ENCODE measurements around the gene COL4A1.

COL4A1 gene

GRCh38 chr13:110307767-110308655 is 1.1 kb upstream of the COL4A1 start:
- peak overlapping the region; percentile 61 for H3K4me3 ChIP-seq (ENCODE audit: low read length)
- peak; percentile 52 for DNase-seq (ENCODE audit: low read depth)
- no peak for TF ChIP-seq CTCF (IDR thresholded peaks at IDR 0.05; ENCODE audit: insufficient read depth, low read depth, low read length, missing control alignments)

- no peak for TF ChIP-seq CTCF (IDR thresholded peaks at IDR 0.05; ENCODE audit: insufficient read depth, low read depth, low read length, missing control alignments)
- no peak for DNase-seq (ENCODE audit: low read depth)
- peak overlapping the region; percentile 61 for H3K4me3 ChIP-seq (ENCODE audit: low read length)
Measured at GRCh38 chr13:110306340-110306959, 507 bp downstream of the COL4A1 start.

GRCh38 chr13:110305949-110306339 is 1.0 kb downstream of the COL4A1 start:
- peak overlapping the region; percentile 61 for H3K4me3 ChIP-seq (ENCODE audit: low read length)
- TF ChIP-seq CTCF (IDR thresholded peaks at IDR 0.05; ENCODE audit: insufficient read depth, low read depth, low read length, missing control alignments) = no peak
- DNase-seq (ENCODE audit: low read depth) = no peak

- H3K4me3 ChIP-seq (ENCODE audit: low read length) = no peak overlapping the region
- DNase-seq (ENCODE audit: low read depth) = no peak
- TF ChIP-seq CTCF (IDR thresholded peaks at IDR 0.05; ENCODE audit: insufficient read depth, low read depth, low read length, missing control alignments) = no peak
Measured at GRCh38 chr13:110305544-110305943, 1.4 kb downstream of the COL4A1 start.

GRCh38 chr13:110305001-110305400 is 2.0 kb downstream of the COL4A1 start:
- TF ChIP-seq CTCF (IDR thresholded peaks at IDR 0.05; ENCODE audit: insufficient read depth, low read depth, low read length, missing control alignments) = no peak
- H3K4me3 ChIP-seq (ENCODE audit: low read length) = no peak overlapping the region

GRCh38 chr13:110304256-110304655 is 2.7 kb downstream of the COL4A1 start:
- TF ChIP-seq CTCF (IDR thresholded peaks at IDR 0.05; ENCODE audit: insufficient read depth, low read depth, low read length, missing control alignments) = no peak
- DNase-seq (ENCODE audit: low read depth) = peak; percentile 29
- no peak overlapping the region for H3K4me3 ChIP-seq (ENCODE audit: low read length)

More at GRCh38 chr13:110305001-110305400, 2.0 kb downstream of the COL4A1 start:
- DNase-seq (ENCODE audit: low read depth) = no peak

All from epithelial cell of esophagus (primary cell).